Omental fat pad (tissue), 4 donors: ENCODE measurements around the gene LYZ. TPM values are rescaled to one million over a fixed set of nuclear protein-coding genes. Genes with fewer than 3 reads are reported as not detected.
A peak's percentile ranks its signal among the peaks of the same experiment; 100 is the strongest.

Experiments used
- ATAC-seq: fragments of 150-250 bp; one replicate; pipeline ENCODE4 v1.9.1; 2016; ENCODE audit warnings: mild to moderate bottlenecking, moderate library complexity; ENCODE audit not compliant: low FRiP score
- DNase-seq: peaks from one replicate; pipeline ENCODE4 v3.0.0-alpha.2; 2019; ENCODE audit warnings: low spot score
- CTCF ChIP-seq, 3 donors: fragments of 450-650 bp; IDR thresholded peaks; one replicate each; pipeline ENCODE4 v1.5.1; 2016 to 2017; ENCODE audit warnings: antibody characterized with exemption in 3 of 3, mild to moderate bottlenecking in 3 of 3, moderate library complexity in 2 of 3
- total RNA-seq, 4 donors: library from RNA; depleted of rRNA; stranded (reverse); fragments of >200 nt; gene quantifications; one replicate each; pipeline ENCODE4 v1.1.0, GENCODE V29; 2016

Gene LYZ
- total RNA-seq, 4 donors from 2014 or later = 39.8 to 214 (median 94.1) TPM

GRCh38 chr12:69321351-69321750 lies 26.8 kb upstream of the LYZ start:
- DNase-seq = no peak
- no peak for TF ChIP-seq CTCF (IDR thresholded peaks at IDR 0.05)
- ATAC-seq = no peak

- no peak for TF ChIP-seq CTCF (IDR thresholded peaks at IDR 0.05)
- no peak for ATAC-seq
- DNase-seq = no peak
Measured at GRCh38 chr12:69324797-69325466, 23.2 kb upstream of the LYZ start.

- ATAC-seq (no peak), DNase-seq (no peak)
- no peak for TF ChIP-seq CTCF (IDR thresholded peaks at IDR 0.05)
Measured at GRCh38 chr12:69328426-69328825, 19.8 kb upstream of the LYZ start.

- no peak for TF ChIP-seq CTCF (IDR thresholded peaks at IDR 0.05)
- DNase-seq (no peak), ATAC-seq (no peak)
Measured at GRCh38 chr12:69329669-69330428, 18.3 kb upstream of the LYZ start.

- no peak for TF ChIP-seq CTCF (IDR thresholded peaks at IDR 0.05)
- peak; percentile 37 for ATAC-seq
- no peak for DNase-seq
Measured at GRCh38 chr12:69330475-69331473, 17.4 kb upstream of the LYZ start.

- DNase-seq = no peak
- TF ChIP-seq CTCF (IDR thresholded peaks at IDR 0.05) = no peak
- peak; percentile 23 for ATAC-seq
Measured at GRCh38 chr12:69331519-69331908, 16.7 kb upstream of the LYZ start.
